GM12878 (cell line): ENCODE data around the gene CTDSP1. TPM values are rescaled to one million over a fixed set of nuclear protein-coding genes. Genes with fewer than 3 reads are reported as not detected.

ENCODE experiments used
- ATAC-seq: fragments of 200-7000 bp; cut with Tn5 transposase; 3 replicates; pipeline ENCODE4 v1.9.1; 2020; ENCODE audit warnings: mild to moderate bottlenecking, moderate library complexity
- BruUV-seq: library from RNA; stranded (reverse); fragments of 400-500 nt; replicated peaks from 2 replicates; lab custom pipeline; 2021; lab: Mats Ljungman, UMichigan
- CTCF ChIA-PET: fragments of 300-600 bp; sonication (Branson Sonifier 250); formaldehyde crosslinking; extraction: SDS; loops from one replicate; lab custom pipeline; 2021; ENCODE audit warnings: inconsistent platforms; lab: Yijun Ruan, JAX
- POLR2A ChIA-PET: fragments of 350-600 bp; formaldehyde crosslinking; extraction: SDS; loops from one replicate; lab custom pipeline; 2021; ENCODE audit warnings: inconsistent platforms; lab: Charles Lee
- RAD21 ChIA-PET: fragments of 300-600 bp; sonication (Branson Sonifier 250); formaldehyde crosslinking; loops from one replicate; lab custom pipeline; 2023; ENCODE audit warnings: antibody characterized with exemption; ENCODE audit not compliant: unreplicated experiment; lab: Charles Lee
- SMC1A ChIA-PET: fragments of 300-600 bp; sonication (Branson Sonifier 250); formaldehyde crosslinking; loops from one replicate; lab custom pipeline; 2023; ENCODE audit not compliant: unreplicated experiment, uncharacterized antibody; lab: Charles Lee
- DNase-seq: peaks from one replicate; pipeline ENCODE4 v3.0.0-alpha.2; 2011; ENCODE audit warnings: low read depth, low spot score
- FAIRE-seq: peaks from 3 replicates; lab custom pipeline; 2011; peaks lifted over from hg19 to GRCh38; lab: Jason Lieb, UNC
- H2AFZ ChIP-seq: 2 replicates; pipeline ENCODE4 v1.6.0; 2011; ENCODE audit warnings: low read depth, low read length, control low read depth; ENCODE audit not compliant: control insufficient read depth
- H3K27ac ChIP-seq: 2 replicates; pipeline ENCODE4 v1.5.1; 2011; ENCODE audit warnings: control low read depth; ENCODE audit not compliant: control insufficient read depth, insufficient read depth
- H3K27me3 ChIP-seq, 2 experiments: replicated peaks in 1 of 2; 2 replicates each; pipeline versions ENCODE4 v1.6.0 to v1.6.1; 2011; ENCODE audit warnings: low read length in 1 of 2; ENCODE audit not compliant: control insufficient read depth in 2 of 2, insufficient read depth in 2 of 2
- H3K36me3 ChIP-seq, 2 experiments: 2 replicates each; pipeline ENCODE4 v1.5.1; 2011; ENCODE audit warnings: low read length in 1 of 2; ENCODE audit not compliant: control insufficient read depth in 2 of 2, insufficient read depth in 2 of 2
- H3K4me1 ChIP-seq: 2 replicates; pipeline ENCODE4 v1.6.1; 2011; ENCODE audit warnings: mild to moderate bottlenecking, low read length, moderate library complexity, mixed read lengths; ENCODE audit not compliant: control insufficient read depth, insufficient read depth
- H3K4me2 ChIP-seq: 2 replicates; pipeline ENCODE4 v1.6.0; 2011; ENCODE audit warnings: control low read depth; ENCODE audit not compliant: control insufficient read depth, insufficient read depth
- H3K4me3 ChIP-seq: fragments of 200-600 bp; sonication (generic); 2 replicates; pipeline ENCODE4 v1.5.1; 2016
- H3K79me2 ChIP-seq: 2 replicates; pipeline ENCODE4 v1.6.0; 2011; ENCODE audit warnings: low read length; ENCODE audit not compliant: control insufficient read depth, insufficient read depth
- H3K9ac ChIP-seq: 2 replicates; pipeline ENCODE4 v1.8.0; 2011; ENCODE audit warnings: low read length, control low read depth, mixed read lengths; ENCODE audit not compliant: control insufficient read depth, insufficient read depth
- H3K9me3 ChIP-seq: replicated peaks from 3 replicates; pipeline ENCODE4 v1.5.1; 2011; ENCODE audit warnings: mild to moderate bottlenecking, low read length; ENCODE audit not compliant: control insufficient read depth, insufficient read depth
- H4K20me1 ChIP-seq: 2 replicates; pipeline ENCODE4 v1.6.0; 2011; ENCODE audit not compliant: control insufficient read depth, insufficient read depth
- BACH1 ChIP-seq: fragments of 450-650 bp; IDR thresholded peaks from 2 replicates; pipeline ENCODE4 v1.6.1; 2017; ENCODE audit warnings: mild to moderate bottlenecking, borderline replicate concordance
- CBX3 ChIP-seq: fragments of 200-600 bp; sonication (generic); IDR thresholded peaks from 2 replicates; pipeline ENCODE4 v1.6.1; 2016; ENCODE audit warnings: low read depth, borderline replicate concordance
- LARP7 ChIP-seq: fragments of 450-650 bp; IDR thresholded peaks from 2 replicates; pipeline ENCODE4 v1.6.1; 2017; ENCODE audit warnings: mild to moderate bottlenecking
- MXI1 ChIP-seq: fragments of 150-350 bp; IDR thresholded peaks from 2 replicates; pipeline ENCODE4 v1.6.1; 2011; ENCODE audit warnings: low read depth, mild to moderate bottlenecking, inconsistent platforms, low read length, improper control_type of control experiment
- NFIC ChIP-seq: IDR thresholded peaks from 2 replicates; pipeline ENCODE4 v1.6.1; 2012; ENCODE audit warnings: low read depth, mild to moderate bottlenecking, inconsistent platforms, low read length, moderate library complexity
- NRF1 ChIP-seq: conservative IDR thresholded peaks from 2 replicates; pipeline ENCODE4 v1.6.1; 2011; ENCODE audit warnings: mild to moderate bottlenecking, low read depth, low read length, improper control_type of control experiment
- POLR2AphosphoS5 ChIP-seq: IDR thresholded peaks from 2 replicates; pipeline ENCODE4 v1.6.1; 2011; ENCODE audit warnings: mild to moderate bottlenecking, low read length, inconsistent platforms
- SIN3A ChIP-seq: IDR thresholded peaks from 2 replicates; pipeline ENCODE4 v1.6.1; 2012; ENCODE audit warnings: low read depth, low read length, improper control_type of control experiment
- SREBF2 ChIP-seq: IDR thresholded peaks from 2 replicates; pipeline ENCODE4 v1.6.1; 2012; ENCODE audit warnings: mild to moderate bottlenecking, low read length
- ZNF622 ChIP-seq: fragments of 450-650 bp; IDR thresholded peaks from 2 replicates; pipeline ENCODE4 v1.6.1; 2017; ENCODE audit warnings: mild to moderate bottlenecking, inconsistent platforms
- ZZZ3 ChIP-seq: IDR thresholded peaks from 2 replicates; pipeline ENCODE4 v1.6.1; 2011; ENCODE audit warnings: low read depth; ENCODE audit not compliant: control insufficient read depth, insufficient read length
- WGBS: methylation state at CpG from one replicate; pipeline ENCODE4 v1.1.6; 2016; ENCODE audit warnings: low lambda C conversion rate; ENCODE audit not compliant: insufficient replicate concordance, insufficient coverage; ENCODE audit errors: missing lambda C conversion rate; 5-methylcytosine and 5-hydroxymethylcytosine counted together
- in situ Hi-C: fragments of 300-500 bp; cut with MboI; formaldehyde crosslinking; loops from 9 replicates; pipeline ENCODE4 v1.14.3; 2018; ENCODE audit warnings: mixed read lengths
- intact Hi-C: fragments of 100-400 bp; cut with micrococcal nuclease; formaldehyde crosslinking; loops from one replicate; pipeline ENCODE4 v1.14.2; 2022; ENCODE audit not compliant: unreplicated experiment
- polyA plus RNA-seq, 11 experiments: library from polyadenylated mRNA; depleted of rRNA in 4 of 11; unstranded in 6 of 11; stranded (reverse) in 5 of 11; fragments of >200 nt; fragmentation: Nextera tagmentation in 4 of 11; fragmentation: Illumina TruSeq in 1 of 11; extraction: Ambion mirVana in 4 of 11; extraction: Trizol in 1 of 11; gene quantifications; 1 replicate in 1 of 11; 2 replicates in 10 of 11; pipeline versions ENCODE4 v1.2.1 to v1.2.3, GENCODE V29; 2011 to 2016; ENCODE audit warnings: inconsistent platforms in 2 of 11, missing spikeins in 2 of 11, low read depth in 1 of 11
- total RNA-seq, 4 experiments: library from RNA; depleted of rRNA in 3 of 4; stranded (reverse); fragments of >200 nt in 3 of 4; fragmentation: Illumina TruSeq in 1 of 4; extraction: Trizol in 1 of 4; gene quantifications; 2 replicates each; pipeline versions ENCODE4 v1.2.1 to v1.2.3, GENCODE V29; 2013 to 2021
- TF ChIP-seq, protein P1 (sequence below): IDR thresholded peaks from 2 replicates; pipeline ENCODE4 v1.6.1; 2011; ENCODE audit warnings: borderline replicate concordance, low read depth, mild to moderate bottlenecking, moderate library complexity, mixed read lengths, low read length; ENCODE audit not compliant: insufficient read depth; ENCODE audit errors: extremely low read length
- TF ChIP-seq, protein P2 (sequence below): fragments of 450-650 bp; IDR thresholded peaks from 2 replicates; pipeline ENCODE4 v1.6.1; 2017; ENCODE audit warnings: mild to moderate bottlenecking
- TF ChIP-seq, protein P3 (sequence below): IDR thresholded peaks from 2 replicates; pipeline ENCODE4 v1.6.1; 2011; ENCODE audit warnings: low read depth, low read length, improper control_type of control experiment, borderline replicate concordance

The CTDSP1 gene
- total and polyA plus RNA-seq, 10 of the 15 experiments (the other 5 are each of a cell fraction or from before 2014, with no cell fraction given) = 3.0 to 75.9 (median 34.4) TPM

DNA sequence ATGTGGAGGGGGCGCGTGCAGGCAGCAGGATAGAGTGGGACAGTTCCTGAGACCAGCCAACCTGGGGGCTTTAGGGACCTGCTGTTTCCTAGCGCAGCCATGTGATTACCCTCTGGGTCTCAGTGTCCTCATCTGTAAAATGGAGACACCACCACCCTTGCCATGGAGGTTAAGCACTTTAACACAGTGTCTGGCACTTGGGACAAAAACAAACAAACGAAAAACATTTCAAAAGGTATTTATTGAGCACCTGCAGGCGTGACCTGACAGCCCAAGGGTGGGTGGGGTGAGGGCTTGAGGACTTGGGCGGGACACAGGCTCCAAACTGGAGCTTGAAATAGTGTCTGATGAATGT, 4.6 kb upstream of the CTDSP1 start:
- intact Hi-C loops = loop anchor here (5.0 kb wide), 3 partner anchors 38 to 262 kb away; partner anchors contain the start of genes ARPC2, BCS1L, CATIP and ZNF142
- H3K4me2 ChIP-seq = no peak overlapping the region
- ATAC-seq (no peak), DNase-seq (no peak), FAIRE-seq (no peak)
- H3K79me2 ChIP-seq = peaks cover 28% of the 10 kb centered on the region
- peaks cover 27% of the 10 kb centered on the region for H3K4me1 ChIP-seq
- no peaks in the 10 kb centered on the region for H3K9me3 ChIP-seq
- no peaks in the 10 kb centered on the region for H3K27me3 ChIP-seq
- no peaks in the 10 kb centered on the region for H4K20me1 ChIP-seq
- no peaks in the 10 kb centered on the region for H3K36me3 ChIP-seq
- H3K9ac ChIP-seq = no peak overlapping the region
- H3K27ac ChIP-seq = no peak overlapping the region
- TF ChIP-seq BACH1 (no peak), POLR2AphosphoS5 (no peak), ZNF622 (no peak), SREBF2 (no peak), LARP7 (no peak), ZZZ3 (no peak), SIN3A (no peak), CBX3 (no peak), NRF1 (no peak), MXI1 (no peak), NFIC (no peak)
- TF ChIP-seq, protein P1, sequence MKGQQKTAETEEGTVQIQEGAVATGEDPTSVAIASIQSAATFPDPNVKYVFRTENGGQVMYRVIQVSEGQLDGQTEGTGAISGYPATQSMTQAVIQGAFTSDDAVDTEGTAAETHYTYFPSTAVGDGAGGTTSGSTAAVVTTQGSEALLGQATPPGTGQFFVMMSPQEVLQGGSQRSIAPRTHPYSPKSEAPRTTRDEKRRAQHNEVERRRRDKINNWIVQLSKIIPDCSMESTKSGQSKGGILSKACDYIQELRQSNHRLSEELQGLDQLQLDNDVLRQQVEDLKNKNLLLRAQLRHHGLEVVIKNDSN = no peak
- TF ChIP-seq, protein P2, sequence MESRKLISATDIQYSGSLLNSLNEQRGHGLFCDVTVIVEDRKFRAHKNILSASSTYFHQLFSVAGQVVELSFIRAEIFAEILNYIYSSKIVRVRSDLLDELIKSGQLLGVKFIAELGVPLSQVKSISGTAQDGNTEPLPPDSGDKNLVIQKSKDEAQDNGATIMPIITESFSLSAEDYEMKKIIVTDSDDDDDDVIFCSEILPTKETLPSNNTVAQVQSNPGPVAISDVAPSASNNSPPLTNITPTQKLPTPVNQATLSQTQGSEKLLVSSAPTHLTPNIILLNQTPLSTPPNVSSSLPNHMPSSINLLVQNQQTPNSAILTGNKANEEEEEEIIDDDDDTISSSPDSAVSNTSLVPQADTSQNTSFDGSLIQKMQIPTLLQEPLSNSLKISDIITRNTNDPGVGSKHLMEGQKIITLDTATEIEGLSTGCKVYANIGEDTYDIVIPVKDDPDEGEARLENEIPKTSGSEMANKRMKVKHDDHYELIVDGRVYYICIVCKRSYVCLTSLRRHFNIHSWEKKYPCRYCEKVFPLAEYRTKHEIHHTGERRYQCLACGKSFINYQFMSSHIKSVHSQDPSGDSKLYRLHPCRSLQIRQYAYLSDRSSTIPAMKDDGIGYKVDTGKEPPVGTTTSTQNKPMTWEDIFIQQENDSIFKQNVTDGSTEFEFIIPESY = no peak
- TF ChIP-seq, protein P3, sequence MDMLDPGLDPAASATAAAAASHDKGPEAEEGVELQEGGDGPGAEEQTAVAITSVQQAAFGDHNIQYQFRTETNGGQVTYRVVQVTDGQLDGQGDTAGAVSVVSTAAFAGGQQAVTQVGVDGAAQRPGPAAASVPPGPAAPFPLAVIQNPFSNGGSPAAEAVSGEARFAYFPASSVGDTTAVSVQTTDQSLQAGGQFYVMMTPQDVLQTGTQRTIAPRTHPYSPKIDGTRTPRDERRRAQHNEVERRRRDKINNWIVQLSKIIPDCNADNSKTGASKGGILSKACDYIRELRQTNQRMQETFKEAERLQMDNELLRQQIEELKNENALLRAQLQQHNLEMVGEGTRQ = no peak
- H3K4me3 ChIP-seq = no peak overlapping the region
- no peak overlapping the region for H2AFZ ChIP-seq
- 58% methylated on average over 5 of the region's 6 CpGs for WGBS
- POLR2A ChIA-PET = interaction anchor here (2.1 kb wide), 1 partner anchor 10 kb away, joined by 8 read pairs; no protein-coding TSS in a partner anchor
- CTCF ChIA-PET = interaction anchor here (0.6 to 4.9 kb wide), 9 partner anchors 28 to 315 kb away, joined by 3 to 34 read pairs (median 7); partner anchors contain the start of gene TMBIM1
- RAD21 ChIA-PET = interaction anchor here (1.4 to 2.5 kb wide), 2 partner anchors 11 to 72 kb away, joined by 4 to 8 read pairs; no protein-coding TSS in a partner anchor
- SMC1A ChIA-PET = interaction anchor here (1.0 to 1.2 kb wide), 2 partner anchors 39 to 94 kb away, joined by 3 read pairs; partner anchors contain the start of gene CATIP
- in situ Hi-C loops = loop anchor here (25.0 kb wide), 1 partner anchor 108 kb away; the partner anchor contains the start of gene TMBIM1
- BruUV-seq = no TSS peak
